Kasumi-1 (cell line): ENCODE measurements around the gene SCN8A.

Experiments
- DNase-seq, 2 experiments: peaks; one replicate each; lab custom pipeline; 2025; lab: John Stamatoyannopoulos, UW

SCN8A gene

DNA sequence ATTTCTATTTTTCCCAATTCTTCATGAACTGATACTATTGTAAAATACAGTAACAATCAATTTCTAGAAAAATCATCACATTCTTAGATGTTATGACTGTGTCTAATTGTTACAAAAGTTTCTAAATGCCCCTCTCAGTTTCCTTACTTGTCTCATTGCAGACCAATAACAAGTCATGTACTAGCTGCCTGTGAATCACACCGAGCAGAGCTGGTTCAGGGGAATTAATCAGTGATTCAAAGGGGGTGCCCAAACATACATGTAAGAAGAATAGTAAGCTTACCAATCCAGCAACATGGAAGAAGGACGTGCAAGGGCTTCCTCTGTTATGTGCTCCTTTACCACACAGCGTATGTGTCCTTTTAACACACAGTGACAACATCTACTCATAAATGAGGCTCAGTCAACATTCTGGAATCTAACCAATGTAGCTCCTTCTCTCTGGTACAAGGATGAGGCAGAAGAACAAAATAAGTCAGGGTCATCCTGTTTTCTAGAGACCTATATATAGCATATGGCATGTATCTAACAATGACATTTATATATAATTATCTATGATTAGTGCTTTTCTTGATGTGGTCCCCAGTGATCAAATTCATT is 126.4 kb downstream of the SCN8A start:
- no peak for DNase-seq

DNA sequence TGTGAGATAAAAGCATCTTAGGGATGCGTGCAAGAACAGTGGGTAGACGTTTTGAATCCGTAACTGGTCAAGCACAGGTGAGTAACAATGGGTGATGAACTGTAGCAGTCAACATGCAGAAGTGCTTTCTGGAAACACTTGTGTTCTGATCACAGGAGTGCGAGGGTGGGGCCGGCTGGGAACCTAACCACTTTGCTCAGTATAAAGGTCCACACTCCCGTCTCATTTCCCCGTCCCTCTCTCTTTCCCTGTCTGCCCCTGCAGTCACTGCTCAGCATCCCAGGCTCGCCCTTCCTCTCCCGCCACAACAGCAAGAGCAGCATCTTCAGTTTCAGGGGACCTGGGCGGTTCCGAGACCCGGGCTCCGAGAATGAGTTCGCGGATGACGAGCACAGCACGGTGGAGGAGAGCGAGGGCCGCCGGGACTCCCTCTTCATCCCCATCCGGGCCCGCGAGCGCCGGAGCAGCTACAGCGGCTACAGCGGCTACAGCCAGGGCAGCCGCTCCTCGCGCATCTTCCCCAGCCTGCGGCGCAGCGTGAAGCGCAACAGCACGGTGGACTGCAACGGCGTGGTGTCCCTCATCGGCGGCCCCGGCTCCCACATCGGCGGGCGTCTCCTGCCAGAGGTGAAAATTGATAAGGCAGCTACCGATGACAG is 130.4 kb downstream of the SCN8A start:
- no peak for DNase-seq

DNA sequence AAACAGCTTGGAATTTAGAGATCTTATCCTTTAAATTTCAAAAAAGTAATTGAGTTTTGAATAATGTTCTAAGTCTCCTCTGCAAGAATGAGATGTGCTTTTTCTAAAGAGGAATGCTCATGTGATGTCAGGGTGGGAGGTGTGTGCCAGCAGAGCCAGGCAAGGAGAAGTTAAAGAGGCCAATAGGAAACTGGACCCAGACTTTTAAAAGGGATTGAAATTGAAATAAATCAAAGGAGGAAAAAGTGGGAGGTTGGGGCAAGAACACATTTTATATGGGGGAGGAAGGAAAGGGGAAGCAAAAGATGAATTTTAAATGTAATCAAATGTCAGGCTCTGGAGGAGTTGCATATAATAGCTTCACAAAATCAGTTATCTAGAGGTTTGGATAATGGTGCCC is 131.4 kb downstream of the SCN8A start:
- DNase-seq, result no peak

DNA sequence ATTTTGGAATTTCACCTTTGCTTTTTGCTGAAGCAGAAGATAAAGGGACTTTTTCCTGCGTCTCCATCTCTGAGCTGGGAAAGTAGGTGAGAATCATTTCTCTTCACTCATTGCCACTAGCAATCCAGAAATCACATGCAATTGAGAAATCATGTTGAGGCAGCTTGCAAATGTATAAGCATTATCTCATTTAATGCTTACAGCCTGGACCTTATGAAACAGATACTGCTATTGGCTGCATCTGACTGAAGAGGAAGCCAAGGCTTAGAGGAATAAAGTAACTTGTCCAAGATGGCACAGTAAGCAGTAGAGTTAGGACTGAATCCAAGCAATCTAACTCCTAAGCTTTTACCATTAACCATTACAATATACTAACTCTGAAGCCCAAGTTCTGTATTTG is 135.1 kb downstream of the SCN8A start:
- DNase-seq, result no peak

DNA sequence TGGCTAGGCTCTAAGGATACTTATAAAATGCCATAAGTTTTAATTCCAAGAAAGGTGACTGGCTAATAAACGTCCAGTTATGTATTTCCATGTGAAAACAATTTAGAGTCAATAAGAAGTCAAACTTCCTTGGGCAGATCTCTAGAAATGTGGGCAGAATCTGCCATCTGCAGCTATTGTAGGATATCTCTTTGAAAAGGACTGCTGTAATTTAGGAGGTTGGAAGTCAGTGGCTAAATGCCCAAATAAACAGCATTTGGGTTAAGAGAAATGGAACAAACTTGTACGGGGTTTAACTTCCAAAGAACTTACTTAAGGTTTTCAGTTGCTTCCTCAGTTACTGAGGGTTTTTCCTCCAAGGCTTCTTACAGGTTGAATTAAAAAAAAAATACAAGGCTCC is 135.9 kb downstream of the SCN8A start:
- no peak for DNase-seq

DNA sequence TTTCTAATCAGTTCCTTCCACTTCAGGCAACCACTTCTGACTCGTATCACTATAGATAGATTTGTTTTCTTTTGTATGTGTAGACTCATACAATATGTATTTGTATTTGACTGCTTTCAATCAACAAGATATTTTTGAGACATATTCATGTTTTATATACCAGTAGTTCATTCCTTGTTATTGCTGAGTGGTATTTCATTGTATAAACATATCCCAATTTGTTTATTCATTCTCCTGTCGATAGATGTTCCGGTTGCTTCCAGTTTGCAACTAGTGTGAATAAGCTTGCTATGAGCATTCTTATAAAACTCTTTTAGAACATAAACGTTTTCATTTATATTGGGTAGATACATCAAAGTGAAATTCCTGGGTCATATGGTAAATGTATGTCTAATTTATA is 138.3 kb downstream of the SCN8A start:
- no peak for DNase-seq

DNA sequence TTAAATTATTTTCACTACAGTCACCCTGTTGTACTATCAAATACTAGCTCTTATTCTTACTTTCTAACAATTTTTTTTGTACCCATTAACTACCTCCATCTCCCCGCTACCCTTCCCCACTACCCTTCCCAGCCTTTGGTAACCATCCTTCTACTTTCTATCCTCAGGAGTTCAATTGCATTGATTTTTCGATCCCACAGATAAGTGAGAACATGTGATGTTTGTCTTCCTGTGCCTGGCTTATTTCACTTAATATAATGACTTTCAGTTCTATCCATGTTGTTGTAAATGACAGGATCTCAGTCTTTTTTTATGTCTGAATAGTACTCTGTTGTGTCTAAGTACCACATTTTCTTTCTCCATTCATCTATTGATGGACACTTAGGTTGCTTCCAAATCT is 139.7 kb downstream of the SCN8A start:
- no peak for DNase-seq

DNA sequence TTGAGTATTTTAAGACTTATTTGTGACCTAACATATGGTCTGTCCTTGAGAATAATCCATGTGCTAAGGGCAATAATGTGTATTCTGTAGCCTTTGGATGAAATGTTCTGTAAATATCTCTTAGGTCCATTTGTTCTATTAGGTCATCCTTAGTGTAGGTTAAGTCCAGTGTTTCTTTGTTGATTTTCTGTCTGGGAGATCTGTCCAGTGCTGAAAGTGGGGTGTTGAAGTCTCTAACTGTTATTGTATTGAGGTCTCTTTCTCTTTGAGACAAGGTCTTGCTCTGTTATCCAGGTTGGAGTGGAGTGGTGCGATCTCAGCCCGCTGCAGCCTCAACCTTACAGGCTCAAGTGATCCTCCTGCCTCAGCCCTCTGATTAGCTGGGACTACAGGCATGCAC is 149.5 kb downstream of the SCN8A start:
- DNase-seq, result no peak

DNA sequence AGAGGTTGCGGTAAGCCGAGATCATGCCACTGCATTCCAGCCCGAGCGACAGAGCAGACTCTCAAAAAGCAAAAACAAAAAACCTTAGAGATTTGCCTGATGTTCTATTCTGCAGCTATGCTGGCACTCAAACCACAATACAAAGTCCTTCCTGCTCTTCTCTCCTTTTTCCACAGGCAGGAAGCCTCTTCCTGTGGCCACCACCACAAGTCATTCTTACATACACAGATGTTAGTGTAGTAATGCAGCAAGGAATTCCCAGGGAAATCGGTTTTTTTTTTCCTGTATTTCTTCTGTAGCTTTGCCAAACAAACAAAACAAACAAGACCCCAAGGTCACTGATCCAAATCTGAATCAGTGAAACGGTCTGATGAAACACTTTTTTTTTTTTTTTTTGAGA is 153.2 kb downstream of the SCN8A start:
- DNase-seq, result no peak

DNA sequence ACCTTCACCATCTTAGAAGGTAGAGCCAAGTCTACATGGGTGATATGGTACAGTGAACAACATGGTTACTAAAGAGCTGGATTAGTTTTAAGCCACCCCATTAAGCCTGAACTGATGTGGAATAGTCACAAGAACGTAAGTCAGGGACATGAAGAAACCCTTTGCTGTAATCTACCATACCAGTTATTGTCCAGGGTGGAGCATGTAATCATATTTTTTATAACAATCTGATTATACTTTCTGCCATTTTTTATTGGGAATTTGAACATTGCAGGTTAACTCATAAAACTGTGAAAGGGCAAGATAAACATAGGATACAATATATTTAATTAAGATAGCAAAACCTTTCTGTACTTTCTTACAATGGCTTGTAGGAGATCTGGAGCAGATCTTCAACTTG is 153.9 kb downstream of the SCN8A start:
- no peak for DNase-seq

DNA sequence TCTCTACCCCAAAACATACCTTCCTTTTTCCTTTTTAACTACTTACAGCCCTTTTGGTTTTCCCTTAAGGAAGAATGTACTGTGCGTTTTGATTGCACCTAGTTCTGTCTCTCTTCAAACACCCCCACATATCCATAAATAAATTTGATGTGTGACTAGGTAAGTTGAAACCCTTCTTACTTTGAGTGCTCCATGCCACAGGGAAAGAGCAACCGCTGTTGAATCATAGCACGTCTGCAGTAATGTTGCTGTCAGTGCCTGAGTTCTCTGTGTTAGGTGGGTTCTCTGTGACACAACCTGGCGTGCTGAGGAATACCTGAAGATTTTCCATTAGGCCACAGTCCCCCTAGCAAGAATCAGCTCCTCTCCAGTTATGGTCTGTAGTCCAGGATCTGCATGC is 155.4 kb downstream of the SCN8A start:
- DNase-seq, result no peak

DNA sequence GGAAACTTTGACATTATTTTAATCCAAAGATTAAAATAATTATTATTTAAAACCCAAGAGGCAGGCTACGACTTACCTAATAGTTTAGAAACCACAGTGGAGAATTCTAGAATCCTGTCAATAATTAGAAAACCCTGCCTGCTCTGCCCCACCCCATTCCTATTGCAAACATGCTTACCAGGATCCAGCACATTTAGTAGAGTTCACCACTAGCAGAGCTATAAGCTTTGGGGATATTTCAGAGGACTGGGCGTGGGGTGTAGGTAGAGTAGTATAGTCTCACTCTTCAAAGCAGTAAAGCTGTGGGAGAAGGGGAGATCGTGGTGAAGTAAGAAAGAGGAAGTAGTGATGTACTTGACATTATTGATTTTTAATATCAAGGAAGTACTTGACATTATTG is 157.2 kb downstream of the SCN8A start:
- no peak for DNase-seq

DNA sequence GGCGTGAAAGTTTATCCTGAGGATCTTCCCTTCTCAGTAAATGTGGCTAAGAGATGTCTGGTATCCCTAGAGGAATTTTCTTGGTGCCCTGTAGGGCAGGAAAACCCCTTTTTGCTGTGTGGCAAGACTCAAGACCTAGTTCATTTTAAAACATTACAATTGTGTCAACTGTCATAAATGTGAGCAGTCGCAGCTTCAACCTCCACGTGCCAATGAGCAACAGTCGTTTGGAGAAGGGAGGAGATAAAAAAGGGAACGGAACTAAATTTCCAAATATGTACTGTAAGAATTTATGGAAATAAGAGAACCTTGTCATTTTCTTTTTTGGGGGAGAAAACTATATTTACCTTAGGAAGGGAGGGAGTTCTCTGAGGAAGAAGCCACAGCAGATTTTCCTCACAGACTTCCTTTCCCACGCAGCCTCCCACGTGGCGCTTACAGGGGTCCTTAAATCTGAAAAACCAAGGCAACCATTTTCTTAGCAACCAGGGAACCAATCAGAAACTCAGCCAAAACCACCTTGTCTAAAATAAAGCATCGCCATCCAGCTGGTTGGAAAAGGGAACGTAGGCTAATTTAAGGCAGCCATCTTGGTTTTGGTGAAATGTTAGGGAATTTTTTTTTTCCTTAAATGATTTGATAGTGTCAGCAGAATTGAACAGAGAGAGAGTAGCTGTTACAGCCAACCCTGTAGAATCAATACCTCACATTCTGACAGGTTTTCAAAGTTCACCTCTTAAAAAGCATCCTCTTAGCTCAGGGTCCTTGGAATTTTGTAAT is 158.4 kb downstream of the SCN8A start:
- no peak for DNase-seq

DNA sequence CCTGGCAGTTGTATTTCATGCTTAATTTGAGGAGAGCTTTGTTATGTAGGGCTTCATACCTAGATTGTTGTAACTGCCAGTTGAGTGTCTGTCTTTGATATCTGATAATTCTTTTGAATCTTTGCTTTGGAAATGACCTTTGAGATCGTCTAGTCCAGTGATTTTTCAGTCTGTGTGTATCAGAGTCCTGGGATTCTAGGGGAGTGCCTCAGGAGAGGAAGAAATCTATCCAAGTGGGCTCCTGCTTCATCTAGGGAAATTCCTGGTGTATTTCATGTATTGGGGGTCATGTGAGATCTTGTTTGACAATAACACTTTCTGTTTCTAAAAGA is 158.9 kb downstream of the SCN8A start:
- no peak for DNase-seq

DNA sequence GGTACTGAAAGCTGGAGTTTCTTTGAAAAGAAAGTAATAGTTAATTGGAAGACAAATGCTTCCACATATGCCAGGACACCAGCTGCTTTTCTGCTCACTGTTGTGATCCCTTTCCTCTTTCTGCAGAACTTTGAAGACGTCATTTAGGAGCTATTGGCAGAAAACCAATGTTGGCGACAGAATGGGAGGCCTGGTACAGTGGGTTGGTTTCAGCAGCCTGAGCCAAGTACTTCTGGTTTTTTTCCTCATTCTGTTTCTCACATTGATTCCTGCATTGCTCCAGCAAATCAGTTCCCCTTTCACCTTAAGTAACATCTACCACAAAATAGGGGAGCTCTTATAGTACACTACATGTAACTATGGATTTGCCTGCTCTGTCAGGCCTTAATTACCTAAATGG is 160.6 kb downstream of the SCN8A start:
- DNase-seq, result no peak

DNA sequence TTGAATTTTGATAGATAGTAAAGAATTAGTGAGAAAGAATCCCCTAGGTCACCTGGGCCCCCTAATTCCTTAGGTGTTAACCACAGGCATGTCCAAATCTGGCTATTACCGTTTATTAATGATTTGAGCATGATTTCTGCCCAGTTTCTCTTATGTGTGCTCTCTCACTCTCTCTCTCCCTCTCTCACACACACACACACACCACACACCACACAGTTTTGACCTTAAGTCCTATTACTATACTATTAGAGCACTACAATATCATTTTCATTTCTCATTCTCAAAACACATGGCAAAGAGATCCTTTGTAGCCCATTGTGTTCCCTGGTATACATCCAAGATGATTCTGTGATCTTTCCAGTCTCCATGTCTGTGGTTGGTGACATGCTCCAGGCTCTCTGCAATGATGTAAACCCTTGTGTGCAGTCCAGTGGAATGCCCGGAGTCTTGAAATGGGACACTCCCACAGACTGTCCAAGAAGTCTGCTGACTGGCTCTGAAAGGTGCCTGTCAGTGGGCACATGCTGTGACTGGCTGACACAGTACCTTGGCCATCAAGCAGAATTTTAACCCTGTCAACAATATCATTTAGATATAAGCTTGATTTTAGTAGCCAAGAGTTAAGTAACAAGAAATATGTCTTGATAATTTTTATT is 161.3 kb downstream of the SCN8A start:
- DNase-seq, result no peak

DNA sequence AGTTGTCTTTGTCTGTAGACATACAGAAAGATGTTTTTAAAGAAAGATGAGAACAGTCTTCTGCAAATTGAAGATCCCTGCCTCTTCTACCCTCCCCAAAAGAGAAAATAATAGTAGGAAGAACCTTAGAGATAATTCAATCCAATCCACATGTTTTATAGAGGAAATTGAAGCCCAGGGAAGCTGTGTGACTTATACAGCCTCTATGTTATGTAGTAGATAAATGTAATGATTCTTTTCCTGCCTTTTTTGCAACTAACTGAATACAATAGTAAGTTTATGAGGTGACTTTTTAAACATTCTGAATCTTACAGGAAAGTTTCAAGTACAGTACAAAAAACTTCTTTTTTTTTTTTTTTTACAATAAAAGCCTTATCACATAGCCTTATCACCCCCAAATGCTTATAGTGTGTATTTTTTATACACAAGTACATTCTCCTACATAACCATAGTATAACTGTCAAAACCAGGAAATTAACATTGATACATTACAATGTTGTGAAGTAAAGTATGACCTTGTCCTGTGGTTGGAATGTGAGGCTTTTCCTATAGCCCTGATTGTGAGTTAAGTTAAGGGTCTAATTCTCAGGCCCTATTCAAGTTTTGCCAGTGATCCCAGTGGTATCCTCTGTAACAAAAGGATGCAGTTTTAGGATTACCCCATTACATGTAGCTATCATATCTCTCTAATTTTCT is 163.1 kb downstream of the SCN8A start:
- DNase-seq, result no peak

DNA sequence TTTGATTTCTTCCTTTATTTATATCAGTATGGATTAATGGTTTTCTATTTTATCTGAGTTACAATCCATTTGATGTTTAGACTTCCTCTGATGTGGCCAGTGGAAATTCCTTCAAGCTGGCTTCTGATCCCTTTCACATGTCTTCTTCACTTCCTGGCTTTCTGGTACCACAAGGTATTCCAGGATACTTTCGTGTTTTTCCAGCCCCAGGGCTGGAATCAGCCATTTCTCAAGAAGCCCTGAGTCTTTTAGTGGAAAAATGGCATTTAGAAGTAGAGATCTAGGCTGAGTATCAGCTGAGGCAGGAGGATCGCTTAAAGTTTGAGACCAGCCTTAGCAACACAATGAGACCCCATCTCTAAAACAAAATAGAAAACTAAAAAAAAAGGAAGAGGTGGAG is 164.2 kb downstream of the SCN8A start:
- no peak for DNase-seq

DNA sequence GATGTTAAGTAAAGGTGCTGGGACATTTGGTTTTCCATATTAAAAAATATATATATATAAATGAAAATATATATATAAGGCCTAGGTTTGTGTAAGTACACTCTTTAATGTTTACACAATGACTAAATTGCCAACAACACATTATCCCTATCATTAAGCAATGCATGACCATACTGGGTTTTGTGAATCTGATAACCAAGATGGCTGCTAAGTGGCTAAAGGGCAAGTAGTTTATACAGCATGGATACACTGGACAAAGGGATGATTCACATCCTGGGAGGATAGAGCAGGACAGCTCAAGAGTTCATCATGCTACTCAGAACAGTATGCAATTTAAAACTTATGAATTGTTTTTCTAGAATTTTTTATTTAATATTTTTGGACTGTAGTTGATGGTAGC is 168.1 kb downstream of the SCN8A start:
- no peak for DNase-seq

DNA sequence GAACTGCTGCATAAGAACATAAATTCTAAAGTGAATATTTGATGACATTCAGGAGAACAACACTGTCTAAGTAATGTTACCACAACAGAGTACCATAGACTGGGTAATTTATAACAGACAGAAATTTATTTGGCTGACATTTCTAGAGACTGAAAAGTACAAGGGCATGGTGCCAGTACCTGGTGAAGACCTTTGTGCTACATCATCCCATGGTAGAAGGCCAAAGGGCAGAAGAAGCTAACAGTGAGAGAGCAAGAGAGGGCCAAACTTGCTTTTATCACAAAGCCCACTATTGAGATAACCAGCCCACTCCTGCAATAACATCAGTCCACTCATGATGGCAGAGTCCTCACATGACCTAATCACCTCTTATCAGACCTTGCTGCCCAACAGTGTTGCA is 168.7 kb downstream of the SCN8A start:
- no peak for DNase-seq

DNA sequence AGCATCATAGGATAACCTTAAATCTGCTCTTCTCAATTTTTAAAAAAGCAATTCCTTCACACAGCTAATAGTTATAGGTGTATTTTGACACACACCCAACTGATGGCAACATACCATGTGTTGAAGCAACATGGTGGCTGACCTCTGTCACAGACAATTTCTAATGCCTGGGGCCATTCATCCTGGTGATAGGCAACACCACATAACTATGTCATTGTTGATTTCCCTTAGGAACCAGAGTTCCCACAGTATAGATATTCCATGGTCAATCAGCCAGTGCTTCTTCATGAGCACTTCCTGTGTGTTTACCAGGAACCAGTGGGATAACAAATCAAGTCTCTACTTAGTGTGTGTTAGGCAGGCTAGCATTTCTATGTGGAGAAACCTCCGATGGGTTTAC is 169.2 kb downstream of the SCN8A start:
- DNase-seq, result no peak

DNA sequence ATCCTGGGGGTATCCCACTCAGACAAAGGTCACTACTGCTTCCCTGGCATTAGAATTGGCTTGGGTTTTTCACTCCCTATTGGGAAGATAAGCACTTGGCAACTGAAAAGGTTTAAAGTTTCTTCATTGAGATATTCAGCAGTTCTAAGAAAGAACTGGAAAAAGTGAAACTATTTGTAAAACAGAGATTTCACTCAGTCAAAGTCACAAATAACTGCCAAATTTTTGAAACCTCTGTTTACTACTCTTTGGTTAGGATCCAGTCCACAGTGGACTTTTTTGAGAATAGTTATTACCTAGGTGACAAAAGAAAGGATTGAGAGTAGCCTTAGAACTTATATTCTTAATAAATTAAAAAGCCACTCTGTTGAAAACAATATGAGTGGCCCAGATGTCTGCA is 172.7 kb downstream of the SCN8A start:
- no peak for DNase-seq
